ENCODE measurements around the gene TRIM36.

Gene TRIM36

GRCh38 chr5:115166744-115167393 is 2.8 kb downstream of the TRIM36 start (continued):
- TF ChIP-seq CSRNP3 (CRISPR knock-in tag; IDR thresholded peaks at IDR 0.05) (no peak), SNAI2 (CRISPR knock-in tag; IDR thresholded peaks at IDR 0.05) (no peak), GLIS3 (CRISPR knock-in tag; IDR thresholded peaks at IDR 0.05) (no peak), TCF4 (CRISPR knock-in tag; IDR thresholded peaks at IDR 0.05; ENCODE audit: borderline replicate concordance) (no peak)
- TF ChIP-seq, protein P1, sequence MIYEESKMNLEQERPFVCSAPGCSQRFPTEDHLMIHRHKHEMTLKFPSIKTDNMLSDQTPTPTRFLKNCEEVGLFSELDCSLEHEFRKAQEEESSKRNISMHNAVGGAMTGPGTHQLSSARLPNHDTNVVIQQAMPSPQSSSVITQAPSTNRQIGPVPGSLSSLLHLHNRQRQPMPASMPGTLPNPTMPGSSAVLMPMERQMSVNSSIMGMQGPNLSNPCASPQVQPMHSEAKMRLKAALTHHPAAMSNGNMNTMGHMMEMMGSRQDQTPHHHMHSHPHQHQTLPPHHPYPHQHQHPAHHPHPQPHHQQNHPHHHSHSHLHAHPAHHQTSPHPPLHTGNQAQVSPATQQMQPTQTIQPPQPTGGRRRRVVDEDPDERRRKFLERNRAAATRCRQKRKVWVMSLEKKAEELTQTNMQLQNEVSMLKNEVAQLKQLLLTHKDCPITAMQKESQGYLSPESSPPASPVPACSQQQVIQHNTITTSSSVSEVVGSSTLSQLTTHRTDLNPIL (CRISPR knock-in tag; IDR thresholded peaks at IDR 0.05; ENCODE audit: low read depth): no peak

GRCh38 chr5:115165790-115166189 is 3.9 kb downstream of the TRIM36 start:
- no peak for ATAC-seq
- no peak for TF ChIP-seq ARNTL (CRISPR knock-in tag; IDR thresholded peaks at IDR 0.05; ENCODE audit: borderline replicate concordance, low read depth)
- no peak for TF ChIP-seq RARB (CRISPR knock-in tag; IDR thresholded peaks at IDR 0.05)
- TF ChIP-seq OSR1 (CRISPR knock-in tag; IDR thresholded peaks at IDR 0.05): no peak
- no peak for TF ChIP-seq ZFP30 (CRISPR knock-in tag; IDR thresholded peaks at IDR 0.05)
- TF ChIP-seq, protein P2, sequence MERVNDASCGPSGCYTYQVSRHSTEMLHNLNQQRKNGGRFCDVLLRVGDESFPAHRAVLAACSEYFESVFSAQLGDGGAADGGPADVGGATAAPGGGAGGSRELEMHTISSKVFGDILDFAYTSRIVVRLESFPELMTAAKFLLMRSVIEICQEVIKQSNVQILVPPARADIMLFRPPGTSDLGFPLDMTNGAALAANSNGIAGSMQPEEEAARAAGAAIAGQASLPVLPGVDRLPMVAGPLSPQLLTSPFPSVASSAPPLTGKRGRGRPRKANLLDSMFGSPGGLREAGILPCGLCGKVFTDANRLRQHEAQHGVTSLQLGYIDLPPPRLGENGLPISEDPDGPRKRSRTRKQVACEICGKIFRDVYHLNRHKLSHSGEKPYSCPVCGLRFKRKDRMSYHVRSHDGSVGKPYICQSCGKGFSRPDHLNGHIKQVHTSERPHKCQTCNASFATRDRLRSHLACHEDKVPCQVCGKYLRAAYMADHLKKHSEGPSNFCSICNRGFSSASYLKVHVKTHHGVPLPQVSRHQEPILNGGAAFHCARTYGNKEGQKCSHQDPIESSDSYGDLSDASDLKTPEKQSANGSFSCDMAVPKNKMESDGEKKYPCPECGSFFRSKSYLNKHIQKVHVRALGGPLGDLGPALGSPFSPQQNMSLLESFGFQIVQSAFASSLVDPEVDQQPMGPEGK (CRISPR knock-in tag; IDR thresholded peaks at IDR 0.05; ENCODE audit: borderline replicate concordance): no peak

DNA sequence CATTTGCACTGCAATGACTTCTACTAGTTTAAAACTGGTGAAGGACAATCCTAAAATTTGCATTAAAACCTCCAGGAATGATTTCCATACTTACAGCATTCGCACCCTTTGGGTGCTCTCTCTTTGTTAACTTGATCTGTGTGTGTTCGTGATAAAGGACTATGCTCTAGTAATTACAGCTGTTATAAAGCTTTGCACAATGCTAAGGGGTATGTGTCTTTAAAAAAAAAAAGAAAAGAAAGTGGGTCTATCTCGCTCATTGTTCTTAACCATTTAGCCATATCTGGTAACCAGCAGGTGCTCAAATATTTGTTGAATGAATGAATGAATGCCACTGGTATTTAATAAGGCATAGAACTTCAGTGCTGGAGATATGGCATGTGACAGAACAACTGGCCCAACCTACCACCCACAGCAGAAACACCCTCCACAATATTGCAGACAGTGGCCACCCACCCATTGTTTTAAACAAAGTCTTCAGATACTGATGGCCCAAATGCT is 8.7 kb downstream of the TRIM36 start:
- ATAC-seq: no peak

GRCh38 chr5:115151208-115151805 is 18.4 kb downstream of the TRIM36 start:
- ATAC-seq: no peak

More for the DNA sequence above, 8.7 kb downstream of the TRIM36 start:
- no peak for TF ChIP-seq ZFP30 (CRISPR knock-in tag; IDR thresholded peaks at IDR 0.05)

More at GRCh38 chr5:115151208-115151805, 18.4 kb downstream of the TRIM36 start:
- TF ChIP-seq GLIS3 (CRISPR knock-in tag; IDR thresholded peaks at IDR 0.05): no peak
- TF ChIP-seq, protein P3, sequence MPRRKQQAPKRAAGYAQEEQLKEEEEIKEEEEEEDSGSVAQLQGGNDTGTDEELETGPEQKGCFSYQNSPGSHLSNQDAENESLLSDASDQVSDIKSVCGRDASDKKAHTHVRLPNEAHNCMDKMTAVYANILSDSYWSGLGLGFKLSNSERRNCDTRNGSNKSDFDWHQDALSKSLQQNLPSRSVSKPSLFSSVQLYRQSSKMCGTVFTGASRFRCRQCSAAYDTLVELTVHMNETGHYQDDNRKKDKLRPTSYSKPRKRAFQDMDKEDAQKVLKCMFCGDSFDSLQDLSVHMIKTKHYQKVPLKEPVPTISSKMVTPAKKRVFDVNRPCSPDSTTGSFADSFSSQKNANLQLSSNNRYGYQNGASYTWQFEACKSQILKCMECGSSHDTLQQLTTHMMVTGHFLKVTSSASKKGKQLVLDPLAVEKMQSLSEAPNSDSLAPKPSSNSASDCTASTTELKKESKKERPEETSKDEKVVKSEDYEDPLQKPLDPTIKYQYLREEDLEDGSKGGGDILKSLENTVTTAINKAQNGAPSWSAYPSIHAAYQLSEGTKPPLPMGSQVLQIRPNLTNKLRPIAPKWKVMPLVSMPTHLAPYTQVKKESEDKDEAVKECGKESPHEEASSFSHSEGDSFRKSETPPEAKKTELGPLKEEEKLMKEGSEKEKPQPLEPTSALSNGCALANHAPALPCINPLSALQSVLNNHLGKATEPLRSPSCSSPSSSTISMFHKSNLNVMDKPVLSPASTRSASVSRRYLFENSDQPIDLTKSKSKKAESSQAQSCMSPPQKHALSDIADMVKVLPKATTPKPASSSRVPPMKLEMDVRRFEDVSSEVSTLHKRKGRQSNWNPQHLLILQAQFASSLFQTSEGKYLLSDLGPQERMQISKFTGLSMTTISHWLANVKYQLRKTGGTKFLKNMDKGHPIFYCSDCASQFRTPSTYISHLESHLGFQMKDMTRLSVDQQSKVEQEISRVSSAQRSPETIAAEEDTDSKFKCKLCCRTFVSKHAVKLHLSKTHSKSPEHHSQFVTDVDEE (CRISPR knock-in tag; IDR thresholded peaks at IDR 0.05): no peak
- no peak for TF ChIP-seq OSR1 (CRISPR knock-in tag; IDR thresholded peaks at IDR 0.05)
- TF ChIP-seq, protein P2 (CRISPR knock-in tag; IDR thresholded peaks at IDR 0.05; ENCODE audit: borderline replicate concordance): no peak
- no peak for TF ChIP-seq CSRNP3 (CRISPR knock-in tag; IDR thresholded peaks at IDR 0.05)
- TF ChIP-seq POU6F1 (CRISPR knock-in tag; IDR thresholded peaks at IDR 0.05; ENCODE audit: borderline replicate concordance, low read depth): no peak
- TF ChIP-seq SNAI2 (CRISPR knock-in tag; IDR thresholded peaks at IDR 0.05): no peak
- TF ChIP-seq ZNF8 (CRISPR knock-in tag; IDR thresholded peaks at IDR 0.05): no peak
- no peak for TF ChIP-seq ESRRG (CRISPR knock-in tag; IDR thresholded peaks at IDR 0.05)
- no peak for TF ChIP-seq ZFP3 (CRISPR knock-in tag; IDR thresholded peaks at IDR 0.05)
- TF ChIP-seq PPARA (CRISPR knock-in tag; IDR thresholded peaks at IDR 0.05; ENCODE audit: borderline replicate concordance): no peak
- TF ChIP-seq ZFP30 (CRISPR knock-in tag; IDR thresholded peaks at IDR 0.05): no peak
- no peak for TF ChIP-seq TCF4 (CRISPR knock-in tag; IDR thresholded peaks at IDR 0.05; ENCODE audit: borderline replicate concordance)
- TF ChIP-seq ISL1 (CRISPR knock-in tag; IDR thresholded peaks at IDR 0.05): no peak
- no peak for TF ChIP-seq CSDC2 (CRISPR knock-in tag; IDR thresholded peaks at IDR 0.05)
- no peak for TF ChIP-seq ZC3H10 (CRISPR knock-in tag; IDR thresholded peaks at IDR 0.05)
- TF ChIP-seq RARB (CRISPR knock-in tag; IDR thresholded peaks at IDR 0.05): no peak

Data from SK-N-SH treated with all-trans-retinoic acid at 6 μM for 48 hours (cell line).